Stimulated activated effector memory CD8-positive, alpha-beta T cell treated with anti-CD3 and anti-CD28 coated beads, Interleukin-12 subunit alpha, Interleukin-12 subunit beta, amount 100 ng/mL, for 72 hours (primary cell): ENCODE results near the gene AMZ1.

Source experiments
- ATAC-seq: fragments of 150-1000 bp; cut with Tn5 transposase; 2 replicates; pipeline ENCODE4 v1.10.0; 2021
- DNase-seq, 2 donors: peaks; one replicate each; pipeline ENCODE4 v3.0.0; 2021 to 2022; ENCODE audit warnings: low spot score in 2 of 2
- H3K27ac Mint-ChIP-seq: one replicate; pipeline ENCODE4 v1.8.0; 2022; ENCODE audit warnings: mild to moderate bottlenecking, mixed read lengths
- H3K36me3 Mint-ChIP-seq: one replicate; pipeline ENCODE4 v1.8.0; 2022; ENCODE audit warnings: mild to moderate bottlenecking, mixed read lengths
- H3K4me1 Mint-ChIP-seq: one replicate; pipeline ENCODE4 v1.8.0; 2022; ENCODE audit warnings: mixed read lengths
- H3K4me3 Mint-ChIP-seq: one replicate; pipeline ENCODE4 v1.8.0; 2022; ENCODE audit warnings: mild to moderate bottlenecking, mixed read lengths
- H3K9me3 Mint-ChIP-seq: one replicate; pipeline ENCODE4 v1.8.0; 2022; ENCODE audit warnings: mixed read lengths

The AMZ1 gene

DNA sequence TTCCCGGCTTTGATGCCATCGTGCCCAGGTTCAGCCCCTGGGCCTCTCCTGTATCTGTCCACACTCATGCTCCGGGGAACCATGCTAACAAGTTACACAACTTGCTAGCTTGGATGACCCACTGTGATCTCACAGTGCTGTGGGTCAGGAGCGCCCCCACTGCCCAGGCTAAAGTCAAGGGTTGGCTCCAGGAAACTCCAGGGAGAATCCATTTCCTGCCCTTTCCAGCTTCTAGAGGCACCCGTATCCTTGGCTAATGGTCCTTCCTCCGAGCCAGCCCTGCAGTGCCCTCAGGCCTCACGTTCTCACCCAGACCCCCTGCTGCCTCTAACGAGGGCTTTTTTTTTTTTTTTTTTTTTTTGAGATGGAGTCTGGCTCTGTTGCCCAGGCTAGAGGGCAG, 19.5 kb downstream of the AMZ1 start:
- Mint-ChIP-seq H3K4me1 (peaks cover 29% of the 10 kb centered on the region), H3K9me3 (no peaks in the 10 kb centered on the region), H3K27ac (no peak overlapping the region), H3K4me3 (no peak overlapping the region), H3K36me3 (peaks cover 11% of the 10 kb centered on the region)
- DNase-seq, result no peak
- no peak for ATAC-seq

DNA sequence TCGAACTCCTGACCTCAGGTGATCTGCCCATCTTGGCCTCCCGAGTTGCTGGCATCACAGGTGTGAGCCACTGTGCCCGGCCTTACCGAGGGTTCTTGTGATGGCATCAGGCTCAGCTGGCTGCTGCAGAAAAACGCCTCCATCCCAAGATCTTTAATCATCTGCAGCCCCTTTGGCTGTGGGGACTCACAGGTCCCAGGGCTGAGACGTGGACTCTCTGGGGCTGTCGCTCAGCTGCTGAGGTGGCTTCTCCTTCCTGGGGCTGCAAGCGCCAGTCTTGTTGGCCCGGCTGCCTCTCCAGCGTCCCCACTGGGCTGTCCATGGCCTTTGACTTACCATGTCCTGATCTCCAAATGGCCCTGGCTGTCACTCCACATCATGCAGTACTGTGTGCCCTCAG, 20.0 kb downstream of the AMZ1 start:
- DNase-seq (no peak), ATAC-seq (no peak)
- Mint-ChIP-seq H3K9me3 (no peaks in the 10 kb centered on the region), H3K36me3 (peaks cover 11% of the 10 kb centered on the region), H3K27ac (no peak overlapping the region), H3K4me1 (peaks cover 29% of the 10 kb centered on the region), H3K4me3 (no peak overlapping the region)

DNA sequence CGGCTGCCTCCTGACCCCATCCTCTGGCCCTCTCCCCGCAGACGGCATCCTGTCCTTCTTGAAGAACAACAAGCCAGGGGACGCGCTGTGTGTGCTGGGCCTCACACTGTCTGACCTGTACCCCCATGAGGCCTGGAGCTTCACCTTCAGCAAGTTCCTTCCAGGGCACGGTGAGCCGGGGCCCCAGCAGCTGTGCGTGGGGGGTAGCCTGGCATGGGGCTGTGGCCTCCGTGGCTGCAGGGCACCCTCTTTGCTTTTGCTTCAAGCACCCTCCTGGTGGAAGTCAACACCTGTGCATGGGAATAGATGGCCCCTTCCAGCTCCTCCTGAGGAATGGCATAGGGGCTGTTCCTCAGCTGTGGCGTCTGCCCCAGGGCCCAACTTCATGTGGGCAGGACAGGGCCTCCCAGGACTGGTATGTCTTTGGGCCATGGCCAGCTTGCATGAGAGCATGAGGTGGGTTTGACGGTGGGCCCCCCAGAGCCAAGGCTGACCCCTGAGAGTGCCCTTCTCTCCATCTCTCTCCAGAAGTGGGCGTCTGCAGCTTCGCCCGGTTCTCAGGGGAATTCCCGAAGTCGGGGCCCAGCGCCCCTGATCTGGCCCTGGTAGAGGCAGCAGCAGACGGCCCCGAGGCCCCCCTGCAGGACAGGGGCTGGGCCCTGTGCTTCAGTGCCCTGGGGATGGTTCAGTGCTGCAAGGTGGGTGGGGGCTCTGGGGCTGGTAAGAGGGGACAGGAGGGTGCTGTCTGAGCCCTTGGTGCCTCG, 20.7 kb downstream of the AMZ1 start:
- Mint-ChIP-seq H3K9me3 (no peaks in the 10 kb centered on the region), H3K4me3 (peak overlapping the region; percentile 75), H3K27ac (no peak overlapping the region), H3K36me3 (peaks cover 11% of the 10 kb centered on the region), H3K4me1 (peaks cover 35% of the 10 kb centered on the region)
- ATAC-seq, result no peak
- no peak for DNase-seq

DNA sequence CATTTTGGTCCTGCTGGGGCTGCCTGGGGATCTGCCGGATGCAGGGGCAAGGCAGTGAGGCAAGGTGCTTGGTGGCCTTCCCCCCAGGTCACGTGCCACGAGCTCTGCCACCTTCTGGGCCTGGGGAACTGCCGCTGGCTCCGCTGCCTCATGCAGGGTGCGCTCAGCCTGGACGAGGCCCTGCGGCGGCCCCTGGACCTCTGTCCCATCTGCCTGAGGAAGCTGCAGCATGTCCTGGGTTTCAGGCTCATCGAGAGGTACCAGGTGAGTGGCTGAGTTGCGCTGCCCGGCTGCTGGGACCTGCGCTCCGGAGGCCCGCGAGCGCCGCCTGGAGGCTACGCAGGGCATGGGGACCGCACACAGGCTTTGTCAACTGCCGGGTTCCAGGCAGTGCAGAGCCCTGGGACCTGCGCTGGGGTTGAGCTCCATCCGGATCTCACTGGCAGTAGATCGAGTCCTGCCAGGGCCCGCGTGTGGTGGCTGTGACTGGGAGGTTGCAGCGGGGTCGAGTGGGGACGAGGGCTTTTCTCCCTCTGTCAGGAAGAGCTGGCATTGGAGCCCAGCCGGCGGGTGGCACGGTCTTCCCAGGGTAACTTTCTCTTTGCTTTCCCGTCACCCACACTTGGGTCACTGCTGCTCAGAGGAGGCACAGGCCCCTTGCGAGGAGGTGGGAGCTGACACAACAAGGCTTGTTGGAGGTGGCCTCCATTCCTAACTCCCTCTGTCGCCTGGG, 21.7 kb downstream of the AMZ1 start:
- Mint-ChIP-seq H3K9me3 (no peaks in the 10 kb centered on the region), H3K36me3 (peaks cover 11% of the 10 kb centered on the region), H3K4me3 (peak overlapping the region; percentile 75), H3K27ac (peak overlapping the region; percentile 67), H3K4me1 (peaks cover 45% of the 10 kb centered on the region)
- DNase-seq (peak; percentile 86 to 88), ATAC-seq (peak; percentile 88)

DNA sequence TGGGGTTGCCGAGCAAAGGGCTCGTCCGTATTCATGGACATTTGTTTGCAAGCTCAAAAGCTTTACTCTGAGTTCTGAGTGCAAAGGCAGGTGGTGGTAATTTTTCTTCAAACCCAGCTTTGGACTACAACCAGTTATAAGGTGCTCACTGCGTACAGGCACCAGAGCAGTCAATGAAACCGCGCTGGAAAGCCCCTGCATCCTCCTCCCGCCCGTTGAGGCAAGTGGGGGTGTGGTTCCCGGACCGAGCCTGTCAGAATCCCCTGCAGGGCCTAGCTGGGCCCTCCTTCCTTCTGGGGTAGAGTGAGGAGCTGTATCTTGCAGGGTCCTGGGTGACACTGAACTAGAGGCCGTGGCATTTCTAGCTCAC, 22.3 kb downstream of the AMZ1 start:
- DNase-seq, result peak; percentile 53 to 72
- peak overlapping the region; percentile 67 for H3K27ac Mint-ChIP-seq
- ATAC-seq, result peak; percentile 79
- H3K4me1 Mint-ChIP-seq, result peaks cover 51% of the 10 kb centered on the region
- H3K9me3 Mint-ChIP-seq, result no peaks in the 10 kb centered on the region
- H3K4me3 Mint-ChIP-seq, result peak overlapping the region; percentile 75
- peaks cover 11% of the 10 kb centered on the region for H3K36me3 Mint-ChIP-seq

DNA sequence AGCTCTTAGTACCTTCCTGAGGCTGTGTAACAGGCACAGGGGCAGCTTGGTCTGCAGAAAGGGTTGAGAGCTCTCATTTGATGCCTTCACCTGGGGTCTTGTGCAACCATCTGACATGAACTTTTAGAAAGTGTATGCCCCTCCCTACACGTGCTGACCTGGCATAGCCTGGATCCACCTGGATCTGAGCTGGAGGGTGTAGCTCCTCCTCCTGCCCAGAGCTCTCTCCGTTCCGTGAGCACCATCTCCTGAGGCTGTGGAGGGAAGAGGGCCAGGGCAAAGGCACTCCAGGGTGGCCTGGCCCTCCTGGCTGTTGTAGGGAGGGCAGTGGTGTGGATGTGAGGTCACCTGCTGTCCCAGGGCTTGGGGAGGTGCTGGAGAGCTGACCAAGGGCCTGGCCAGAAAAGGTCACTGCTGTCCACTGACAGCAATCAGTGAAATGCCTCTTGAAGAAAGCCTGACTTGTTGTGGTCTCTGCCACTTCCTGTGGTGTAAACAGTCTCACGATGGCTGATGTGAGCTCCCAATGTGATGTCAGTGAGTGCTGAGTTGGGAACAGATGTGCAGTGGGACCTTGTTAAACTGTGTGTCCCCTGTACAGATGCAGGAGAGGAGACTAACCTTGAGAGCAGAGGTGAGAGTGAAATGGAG, 23.0 kb downstream of the AMZ1 start:
- DNase-seq (peak in 1 of 2 donors; percentile 68), ATAC-seq (peak; percentile 64)
- peak overlapping the region; percentile 76 for H3K27ac Mint-ChIP-seq
- peaks cover 11% of the 10 kb centered on the region for H3K36me3 Mint-ChIP-seq
- peak overlapping the region; percentile 75 for H3K4me3 Mint-ChIP-seq
- H3K9me3 Mint-ChIP-seq, result no peaks in the 10 kb centered on the region
- peaks cover 58% of the 10 kb centered on the region for H3K4me1 Mint-ChIP-seq

DNA sequence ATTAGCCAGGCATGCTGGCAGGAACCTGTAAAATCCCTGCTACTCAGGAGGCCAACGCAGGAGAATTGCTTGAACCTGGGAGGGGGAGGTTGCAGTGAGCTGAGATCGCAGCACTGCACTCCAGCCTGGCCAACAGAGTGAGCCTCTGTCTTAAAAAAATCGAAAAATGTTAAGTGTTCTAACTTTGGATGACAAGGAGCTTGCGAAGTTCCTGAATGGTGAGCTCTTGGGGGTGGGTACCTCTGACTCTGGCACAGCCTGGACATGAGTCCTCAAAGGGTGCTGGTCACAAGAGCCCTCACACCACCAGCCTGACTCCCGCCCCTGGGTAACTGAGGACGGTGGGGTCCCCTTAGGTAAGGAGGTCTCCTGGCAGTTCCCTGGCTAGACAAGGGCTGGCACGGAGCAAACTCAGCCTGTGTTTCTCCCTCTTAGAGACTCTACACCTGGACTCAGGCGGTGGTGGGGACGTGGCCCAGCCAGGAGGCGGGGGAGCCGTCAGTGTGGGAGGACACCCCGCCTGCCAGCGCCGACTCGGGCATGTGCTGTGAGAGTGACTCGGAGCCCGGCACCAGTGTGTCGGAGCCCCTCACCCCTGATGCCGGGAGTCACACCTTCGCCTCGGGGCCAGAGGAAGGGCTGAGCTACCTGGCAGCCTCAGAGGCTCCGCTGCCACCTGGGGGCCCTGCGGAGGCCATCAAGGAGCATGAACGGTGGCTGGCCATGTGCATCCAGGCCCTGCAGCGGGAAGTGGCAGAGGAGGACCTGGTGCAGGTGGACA, 24.1 kb downstream of the AMZ1 start:
- DNase-seq, result no peak
- no peak overlapping the region for H3K4me3 Mint-ChIP-seq
- no peaks in the 10 kb centered on the region for H3K9me3 Mint-ChIP-seq
- no peak for ATAC-seq
- peaks cover 11% of the 10 kb centered on the region for H3K36me3 Mint-ChIP-seq
- H3K4me1 Mint-ChIP-seq, result peaks cover 69% of the 10 kb centered on the region
- H3K27ac Mint-ChIP-seq, result no peak overlapping the region

DNA sequence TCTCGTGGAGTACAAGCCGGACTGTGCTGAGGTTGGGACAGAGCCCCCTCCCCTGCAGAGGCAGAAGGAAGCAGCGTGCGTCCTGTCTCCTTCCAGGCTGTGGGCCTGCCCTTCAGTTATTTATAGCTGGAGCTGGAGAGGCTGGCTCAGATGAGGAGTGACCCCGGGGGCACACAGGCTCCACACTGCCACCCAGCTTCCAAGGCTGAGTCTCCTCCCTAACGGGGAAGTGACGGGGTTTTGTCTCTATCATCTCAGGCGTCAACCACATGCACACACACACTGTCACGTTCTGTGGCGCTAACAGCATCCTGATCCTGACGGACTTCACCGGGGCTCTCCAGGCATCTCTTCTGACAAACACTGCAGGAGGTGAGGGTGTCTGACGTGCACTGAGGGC, 25.4 kb downstream of the AMZ1 start:
- no peak for ATAC-seq
- no peaks in the 10 kb centered on the region for H3K9me3 Mint-ChIP-seq
- no peak overlapping the region for H3K4me3 Mint-ChIP-seq
- H3K4me1 Mint-ChIP-seq, result peaks cover 81% of the 10 kb centered on the region
- no peak overlapping the region for H3K27ac Mint-ChIP-seq
- DNase-seq, result no peak
- peaks cover 5% of the 10 kb centered on the region for H3K36me3 Mint-ChIP-seq

DNA sequence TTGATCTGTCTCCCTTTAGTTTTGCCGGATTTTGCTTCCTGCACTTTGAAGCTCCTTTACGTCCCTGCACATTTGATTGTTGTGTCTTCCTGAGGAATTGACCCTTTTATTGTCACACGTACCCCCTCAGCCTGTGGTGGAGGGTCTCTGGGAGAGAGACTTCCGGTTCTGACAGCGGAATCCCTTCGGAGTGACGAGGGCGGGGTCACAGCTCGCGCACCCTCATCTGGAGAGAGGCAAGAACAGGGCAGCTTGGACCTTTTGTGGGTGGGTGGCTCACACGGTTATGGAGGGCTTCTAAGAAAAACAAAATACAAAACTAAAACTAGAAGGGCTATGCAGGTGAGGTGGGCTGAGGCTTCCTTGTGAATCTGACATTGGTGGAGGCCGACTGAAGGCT, 26.0 kb downstream of the AMZ1 start:
- H3K27ac Mint-ChIP-seq, result no peak overlapping the region
- H3K4me3 Mint-ChIP-seq, result no peak overlapping the region
- ATAC-seq (no peak), DNase-seq (no peak)
- peaks cover 5% of the 10 kb centered on the region for H3K36me3 Mint-ChIP-seq
- no peaks in the 10 kb centered on the region for H3K9me3 Mint-ChIP-seq
- peaks cover 87% of the 10 kb centered on the region for H3K4me1 Mint-ChIP-seq

DNA sequence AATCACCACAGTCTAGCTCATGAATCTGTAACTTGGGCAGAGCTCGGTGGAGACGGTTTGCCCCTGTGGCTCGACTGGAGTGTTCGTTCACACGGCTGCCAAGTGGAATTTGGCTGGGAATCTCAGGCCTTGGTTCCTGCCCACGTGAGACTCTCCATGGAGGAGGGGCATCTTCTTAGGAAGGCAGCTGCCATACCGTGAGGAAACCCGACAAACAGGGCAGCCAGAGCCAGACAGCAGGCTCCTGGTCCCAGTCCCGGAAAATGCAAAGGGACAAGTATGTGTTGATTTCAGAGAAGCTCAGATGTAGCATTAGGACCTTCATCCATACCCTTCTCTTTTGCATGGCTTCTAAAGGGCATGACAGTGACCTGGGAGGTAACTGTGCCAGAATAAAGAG, 26.6 kb downstream of the AMZ1 start:
- peaks cover 85% of the 10 kb centered on the region for H3K4me1 Mint-ChIP-seq
- no peak overlapping the region for H3K27ac Mint-ChIP-seq
- H3K9me3 Mint-ChIP-seq, result no peaks in the 10 kb centered on the region
- no peak for ATAC-seq
- no peak for DNase-seq
- peak overlapping the region; percentile 48 for H3K4me3 Mint-ChIP-seq
- peaks cover 5% of the 10 kb centered on the region for H3K36me3 Mint-ChIP-seq

DNA sequence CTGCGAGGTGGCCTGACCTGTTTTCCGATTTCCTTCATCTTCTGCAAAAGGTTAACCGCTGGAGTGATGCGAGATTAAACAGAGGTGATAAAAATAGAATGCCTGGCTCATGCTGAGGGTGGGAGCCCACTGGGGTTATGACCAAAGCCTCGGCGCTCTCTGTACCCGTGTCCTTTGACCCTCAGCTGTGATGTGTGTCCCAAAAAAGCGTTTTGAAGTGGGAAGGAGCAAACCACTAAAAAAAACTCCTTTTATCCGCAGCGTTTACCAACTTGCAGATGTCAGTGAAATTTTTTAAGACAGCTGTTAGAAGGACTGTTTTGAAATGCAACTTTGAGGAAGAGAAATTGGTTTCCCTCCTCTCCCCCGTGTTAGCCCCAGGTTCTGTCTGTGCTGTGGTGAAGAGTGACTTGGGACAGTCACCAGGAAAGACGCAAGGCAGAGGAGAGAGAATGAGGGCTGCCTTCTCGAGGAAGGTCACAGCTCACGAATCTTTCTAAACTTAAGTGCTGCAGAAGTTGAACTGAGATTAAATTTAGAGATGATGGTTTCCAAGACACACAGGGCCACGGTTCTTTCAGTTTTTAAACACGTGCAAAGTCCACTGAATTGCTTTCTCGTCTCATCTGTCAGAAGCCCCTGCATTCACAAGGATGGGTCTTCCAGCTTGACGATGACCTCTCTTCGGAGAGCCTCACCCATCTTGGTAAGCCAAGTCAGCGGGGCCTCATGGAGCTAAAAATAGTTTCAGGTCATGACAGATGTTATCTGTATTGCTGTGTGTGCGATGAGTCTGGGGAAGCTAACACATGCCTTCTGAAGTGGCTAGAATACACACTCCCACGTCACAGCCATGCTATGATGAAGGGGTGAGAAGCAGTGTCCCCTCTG, 27.6 kb downstream of the AMZ1 start:
- peak overlapping the region; percentile 34 for H3K27ac Mint-ChIP-seq
- H3K4me3 Mint-ChIP-seq, result peak overlapping the region; percentile 48
- ATAC-seq (peak; percentile 78), DNase-seq (no peak)
- no peaks in the 10 kb centered on the region for H3K9me3 Mint-ChIP-seq
- H3K4me1 Mint-ChIP-seq, result peaks cover 82% of the 10 kb centered on the region
- peaks cover 5% of the 10 kb centered on the region for H3K36me3 Mint-ChIP-seq

DNA sequence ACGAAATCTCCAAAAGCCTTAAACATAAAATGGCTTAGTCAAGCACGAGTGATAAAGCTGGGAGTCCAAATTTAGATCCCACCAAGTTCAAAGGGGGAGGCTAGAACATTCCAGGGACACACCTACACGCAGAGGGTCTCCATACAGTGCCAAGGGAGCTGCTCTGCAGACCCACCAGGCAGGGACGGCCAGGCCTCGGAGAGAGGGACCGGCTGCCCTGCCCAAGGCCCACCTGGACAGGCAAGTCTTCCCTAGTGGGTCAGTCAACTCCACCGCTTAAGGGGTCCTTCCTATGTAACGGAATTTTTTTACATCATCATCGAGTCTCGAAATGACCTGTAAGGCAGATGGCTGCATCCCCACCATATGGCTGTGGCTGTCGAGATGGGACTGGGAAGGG, 28.5 kb downstream of the AMZ1 start:
- DNase-seq, result no peak
- ATAC-seq, result no peak
- Mint-ChIP-seq H3K27ac (peak overlapping the region; percentile 6), H3K4me1 (peaks cover 80% of the 10 kb centered on the region), H3K36me3 (peaks cover 8% of the 10 kb centered on the region), H3K4me3 (peak overlapping the region; percentile 48), H3K9me3 (no peaks in the 10 kb centered on the region)

DNA sequence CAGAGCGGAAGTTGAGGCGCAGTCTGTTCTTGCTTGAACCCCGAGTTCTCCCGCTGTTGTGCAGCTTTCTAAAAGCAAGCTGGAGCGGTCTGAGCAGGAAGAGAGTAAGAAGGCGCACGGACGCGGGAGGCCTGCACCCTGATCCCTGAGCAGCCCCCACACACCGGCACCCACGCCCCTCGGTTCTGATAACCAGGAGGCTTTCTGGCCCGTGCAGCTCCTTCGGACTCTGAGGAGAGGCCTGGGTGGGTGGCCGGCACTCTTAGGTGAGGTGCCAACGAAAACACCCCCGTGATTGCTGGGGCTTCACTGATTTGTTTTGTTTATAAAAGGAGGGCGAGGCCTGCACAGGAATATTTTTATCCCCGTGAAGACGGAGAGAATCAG, 28.9 kb downstream of the AMZ1 start:
- Mint-ChIP-seq H3K27ac (peak overlapping the region; percentile 6), H3K4me3 (no peak overlapping the region), H3K4me1 (peaks cover 78% of the 10 kb centered on the region), H3K9me3 (no peaks in the 10 kb centered on the region), H3K36me3 (peaks cover 8% of the 10 kb centered on the region)
- ATAC-seq, result no peak
- no peak for DNase-seq
